IMR-90 (cell line): ENCODE measurements around the gene SRR. TPM values are rescaled to one million over a fixed set of nuclear protein-coding genes. Genes with fewer than 3 reads are reported as not detected.

Experiments
- ATAC-seq: fragments of 200-7000 bp; cut with Tn5 transposase; 2 replicates; pipeline ENCODE4 v1.9.1; 2020; ENCODE audit warnings: low read depth, mild to moderate bottlenecking, moderate library complexity
- BruUV-seq: library from RNA; stranded (reverse); fragments of 400-500 nt; replicated peaks from 2 replicates; lab custom pipeline; 2021; lab: Mats Ljungman, UMichigan
- CTCF ChIA-PET: fragments of 300-600 bp; formaldehyde crosslinking; extraction: SDS; loops from one replicate; lab custom pipeline; 2021; ENCODE audit warnings: antibody characterized with exemption; lab: Yijun Ruan, JAX
- POLR2A ChIA-PET: fragments of 300-600 bp; sonication (Branson Sonifier 250); formaldehyde crosslinking; loops from one replicate; lab custom pipeline; 2022; ENCODE audit warnings: antibody characterized with exemption; ENCODE audit not compliant: unreplicated experiment; lab: Charles Lee
- DNase-seq: peaks from one replicate; pipeline ENCODE4 v3.0.0; 2013
- H2AFZ ChIP-seq: replicated peaks from 2 replicates; pipeline ENCODE3; 2013; ENCODE audit warnings: low read length, mild to moderate bottlenecking; ENCODE audit not compliant: poor library complexity
- H2AK5ac ChIP-seq: 2 replicates; pipeline ENCODE4 v1.6.1; 2013; ENCODE audit warnings: low read depth, low read length, inconsistent platforms
- H2AK9ac ChIP-seq: replicated peaks from 2 replicates; pipeline ENCODE3; 2013; ENCODE audit warnings: mild to moderate bottlenecking, low read depth, low read length, moderate library complexity; ENCODE audit not compliant: poor library complexity
- H2BK120ac ChIP-seq: 2 replicates; pipeline ENCODE4 v1.6.1; 2013; ENCODE audit warnings: low read depth, low read length, inconsistent platforms
- H2BK15ac ChIP-seq: 3 replicates; pipeline ENCODE4 v1.6.1; 2013; ENCODE audit warnings: low read depth, low read length, inconsistent platforms
- H2BK20ac ChIP-seq: 2 replicates; pipeline ENCODE4 v1.6.1; 2013; ENCODE audit warnings: low read depth, mild to moderate bottlenecking, inconsistent platforms, low read length, moderate library complexity
- H2BK5ac ChIP-seq: 2 replicates; pipeline ENCODE4 v1.6.1; 2013; ENCODE audit warnings: mild to moderate bottlenecking, low read depth, low read length, inconsistent platforms; ENCODE audit not compliant: poor library complexity, severe bottlenecking
- H3K14ac ChIP-seq: replicated peaks from 2 replicates; pipeline ENCODE4 v1.6.1; 2013; ENCODE audit warnings: low read depth, low read length, inconsistent platforms
- H3K18ac ChIP-seq: 2 replicates; pipeline ENCODE4 v1.6.1; 2013; ENCODE audit warnings: low read depth, low read length, control low read depth
- H3K23ac ChIP-seq: 2 replicates; pipeline ENCODE4 v1.6.1; 2013; ENCODE audit warnings: low read depth, low read length, inconsistent platforms
- H3K27ac ChIP-seq: 2 replicates; pipeline ENCODE4 v1.5.1; 2013; ENCODE audit warnings: mild to moderate bottlenecking, control low read depth, low read length; ENCODE audit not compliant: insufficient read depth
- H3K27me3 ChIP-seq: 2 replicates; pipeline ENCODE4 v1.6.1; 2013; ENCODE audit warnings: low read length; ENCODE audit not compliant: control insufficient read depth, insufficient read depth
- H3K36me3 ChIP-seq: 2 replicates; pipeline ENCODE4 v1.6.1; 2013; ENCODE audit warnings: low read length, mixed read lengths; ENCODE audit not compliant: control insufficient read depth, insufficient read depth
- H3K4ac ChIP-seq: 2 replicates; pipeline ENCODE4 v1.6.1; 2013; ENCODE audit warnings: low read depth, low read length, inconsistent platforms
- H3K4me1 ChIP-seq: 2 replicates; pipeline ENCODE4 v1.6.1; 2013; ENCODE audit warnings: low read length, mixed read lengths; ENCODE audit not compliant: control insufficient read depth, insufficient read depth
- H3K4me2 ChIP-seq: 2 replicates; pipeline ENCODE4 v1.6.1; 2013; ENCODE audit warnings: low read depth, mild to moderate bottlenecking, control low read depth, low read length, moderate library complexity
- H3K4me3 ChIP-seq: 2 replicates; pipeline ENCODE4 v1.5.1; 2013; ENCODE audit warnings: low read depth, mild to moderate bottlenecking, control low read depth, low read length, moderate library complexity; ENCODE audit not compliant: insufficient read depth
- H3K56ac ChIP-seq: 2 replicates; pipeline ENCODE4 v1.6.1; 2013; ENCODE audit warnings: low read length, inconsistent platforms; ENCODE audit not compliant: insufficient read depth; ENCODE audit errors: extremely low read depth
- H3K79me1 ChIP-seq, 2 experiments: 2 replicates each; pipeline ENCODE4 v1.6.1; 2013; ENCODE audit warnings: low read length in 2 of 2, inconsistent platforms in 1 of 2, low read depth in 1 of 2
- H3K9ac ChIP-seq: 2 replicates; pipeline ENCODE4 v1.6.1; 2013; ENCODE audit warnings: low read depth, low read length, control low read depth
- H3K9me1 ChIP-seq: 2 replicates; pipeline ENCODE4 v1.6.1; 2013; ENCODE audit warnings: low read length, inconsistent platforms; ENCODE audit not compliant: insufficient read depth
- H3K9me3 ChIP-seq: 2 replicates; pipeline ENCODE4 v1.6.1; 2013; ENCODE audit warnings: low read length; ENCODE audit not compliant: control insufficient read depth, insufficient read depth
- H4K20me1 ChIP-seq: 2 replicates; pipeline ENCODE4 v1.6.1; 2013; ENCODE audit warnings: low read length, inconsistent platforms; ENCODE audit not compliant: insufficient read depth
- H4K5ac ChIP-seq: 2 replicates; pipeline ENCODE4 v1.6.1; 2013; ENCODE audit warnings: mild to moderate bottlenecking, low read depth, low read length, control low read depth
- H4K8ac ChIP-seq, 2 experiments: 2 replicates each; pipeline ENCODE4 v1.6.1; 2013; ENCODE audit warnings: low read depth in 2 of 2, low read length in 2 of 2, control low read depth in 1 of 2, inconsistent platforms in 1 of 2
- H4K91ac ChIP-seq: 2 replicates; pipeline ENCODE4 v1.6.1; 2013; ENCODE audit warnings: low read depth, low read length, inconsistent platforms; ENCODE audit not compliant: insufficient read depth
- BHLHE40 ChIP-seq: fragments of 150-350 bp; IDR thresholded peaks from 2 replicates; pipeline ENCODE4 v1.6.1; 2016; ENCODE audit warnings: mild to moderate bottlenecking, low read depth, low read length
- CEBPB ChIP-seq: IDR thresholded peaks from 2 replicates; pipeline ENCODE4 v1.6.1; 2012; ENCODE audit warnings: low read depth, low read length, improper control_type of control experiment
- CHD1 ChIP-seq: IDR thresholded peaks from 2 replicates; pipeline ENCODE4 v1.6.1; 2012; ENCODE audit warnings: low read depth, low read length, improper control_type of control experiment
- MAFK ChIP-seq: IDR thresholded peaks from 2 replicates; pipeline ENCODE4 v1.6.1; 2012; ENCODE audit warnings: low read depth, low read length, improper control_type of control experiment
- MAZ ChIP-seq: IDR thresholded peaks from 2 replicates; pipeline ENCODE4 v1.6.1; 2012; ENCODE audit warnings: low read depth, mild to moderate bottlenecking, low read length, improper control_type of control experiment, moderate library complexity, borderline replicate concordance
- MXI1 ChIP-seq: IDR thresholded peaks from 2 replicates; pipeline ENCODE4 v1.6.1; 2012; ENCODE audit warnings: low read depth, mild to moderate bottlenecking, low read length, moderate library complexity, borderline replicate concordance
- NFE2L2 ChIP-seq: fragments of 150-350 bp; IDR thresholded peaks from 2 replicates; pipeline ENCODE4 v1.6.1; 2016; ENCODE audit warnings: low read depth, mild to moderate bottlenecking, low read length
- POLR2A ChIP-seq: IDR thresholded peaks from 2 replicates; pipeline ENCODE4 v1.6.1; 2012; ENCODE audit warnings: mild to moderate bottlenecking, low read depth, low read length
- RAD21 ChIP-seq: IDR thresholded peaks from 2 replicates; pipeline ENCODE4 v1.6.1; 2012; ENCODE audit warnings: low read length, improper control_type of control experiment
- RCOR1 ChIP-seq: IDR thresholded peaks from 2 replicates; pipeline ENCODE4 v1.6.1; 2012; ENCODE audit warnings: mild to moderate bottlenecking, low read length, improper control_type of control experiment; ENCODE audit not compliant: insufficient replicate concordance
- RFX5 ChIP-seq: IDR thresholded peaks from 2 replicates; pipeline ENCODE4 v1.8.0; 2012; ENCODE audit warnings: low read depth, mild to moderate bottlenecking, low read length, moderate library complexity
- WGBS, 2 experiments: methylation state at CpG; one replicate each; pipeline versions ENCODE4 v1.1.5 to v1.1.7; 2013; ENCODE audit warnings: missing lambda C conversion rate in 2 of 2; ENCODE audit not compliant: insufficient read length in 1 of 2; ENCODE audit errors: extremely low coverage in 2 of 2; 5-methylcytosine and 5-hydroxymethylcytosine counted together
- dilution Hi-C: fragments of 300-500 bp; cut with HindIII; formaldehyde crosslinking; loops from one replicate; pipeline ENCODE4 v1.14.3; 2018; ENCODE audit warnings: low sequenced_read_pairs; ENCODE audit not compliant: unreplicated experiment
- in situ Hi-C: fragments of 300-500 bp; cut with MboI; formaldehyde crosslinking; loops from 3 replicates; pipeline ENCODE4 v1.14.3; 2019; ENCODE audit warnings: low sequenced_read_pairs, inconsistent platforms, mixed read lengths
- intact Hi-C: fragments of 100-400 bp; cut with micrococcal nuclease; formaldehyde crosslinking; loops from 2 replicates; pipeline ENCODE4 v1.10.0; 2022
- polyA plus RNA-seq, 3 experiments: library from polyadenylated mRNA; depleted of rRNA; stranded (reverse); fragments of >200 nt; gene quantifications; 2 replicates each; pipeline ENCODE4 v1.2.3, GENCODE V29; 2012; ENCODE audit warnings: low replicate concordance in 1 of 3
- total RNA-seq: library from RNA; depleted of rRNA; stranded (reverse); fragments of >200 nt; gene quantifications from 2 replicates; pipeline ENCODE4 v1.2.3, GENCODE V29; 2012
- TF ChIP-seq, protein P1 (sequence below): fragments of 150-350 bp; IDR thresholded peaks from 2 replicates; pipeline ENCODE4 v1.6.1; 2016; ENCODE audit warnings: low read depth, mild to moderate bottlenecking, low read length, moderate library complexity, borderline replicate concordance
- TF ChIP-seq, protein P2 (sequence below): conservative IDR thresholded peaks from 2 replicates; pipeline ENCODE4 v1.5.1; 2012; ENCODE audit warnings: mild to moderate bottlenecking, low read depth, low read length, improper control_type of control experiment

The SRR gene
- total and polyA plus RNA-seq, 2 of the 4 experiments (the other 2 are of a cell fraction), result 14.5 to 52.7 TPM

DNA sequence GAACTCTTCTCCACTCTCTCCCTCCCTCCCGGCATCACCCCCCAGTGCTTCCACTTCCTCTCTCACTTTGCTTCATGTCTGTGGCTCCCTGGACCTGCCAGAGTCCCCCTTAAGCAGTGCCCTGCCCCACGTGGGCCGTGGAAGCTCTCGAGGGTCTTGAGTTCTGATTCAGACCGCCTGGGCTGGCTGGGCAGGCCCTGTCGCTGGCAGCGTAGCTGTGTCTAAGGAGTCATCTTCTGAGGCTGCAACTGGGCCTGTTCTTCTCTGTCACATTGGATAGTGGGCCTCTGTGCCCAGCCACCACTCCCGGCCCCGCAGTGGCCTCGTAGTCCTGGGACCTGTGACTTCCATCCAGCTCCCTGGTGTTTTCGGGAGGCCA lies 66.5 kb downstream of the SRR start:
- Histone ChIP-seq H3K4me2 (no peak overlapping the region), H2AK9ac (no peak overlapping the region), H3K4ac (no peak overlapping the region), H3K56ac (no peak overlapping the region), H2BK20ac (no peak overlapping the region), H2AFZ (no peak overlapping the region), H3K36me3 (peaks cover 33% of the 10 kb centered on the region), H3K4me1 (no peaks in the 10 kb centered on the region), H3K27ac (no peak overlapping the region), H2BK15ac (no peak overlapping the region), H3K9ac (no peak overlapping the region), H3K4me3 (no peak overlapping the region), H4K8ac (no peak overlapping the region), H3K9me3 (no peaks in the 10 kb centered on the region), H3K9me1 (no peaks in the 10 kb centered on the region), H4K91ac (no peak overlapping the region), H2AK5ac (no peak overlapping the region), H4K5ac (no peak overlapping the region), H3K18ac (no peak overlapping the region), H4K20me1 (no peaks in the 10 kb centered on the region; the same call in 1 of the 2 replicates), H2BK5ac (no peak overlapping the region), H3K27me3 (no peaks in the 10 kb centered on the region), H3K79me1 (no peaks in the 10 kb centered on the region), H3K23ac (no peak overlapping the region), H2BK120ac (no peak overlapping the region), H3K14ac (no peak overlapping the region)
- ATAC-seq (no peak), DNase-seq (no peak)
- no TSS peak for BruUV-seq
- intact Hi-C loops, result no loop called here
- dilution Hi-C loops, result no loop called here
- CTCF ChIA-PET, result interaction anchor here (1.2 kb wide), 1 partner anchor 13 kb away, joined by 3 read pairs; no protein-coding TSS in a partner anchor
- POLR2A ChIA-PET, result no interaction called here
- in situ Hi-C loops, result no loop called here
- TF ChIP-seq CEBPB (no peak), MXI1 (no peak), RFX5 (no peak), POLR2A (no peak), CHD1 (no peak), NFE2L2 (no peak), BHLHE40 (no peak), RCOR1 (no peak), MAZ (no peak), MAFK (no peak), RAD21 (no peak)
- TF ChIP-seq, protein P1, sequence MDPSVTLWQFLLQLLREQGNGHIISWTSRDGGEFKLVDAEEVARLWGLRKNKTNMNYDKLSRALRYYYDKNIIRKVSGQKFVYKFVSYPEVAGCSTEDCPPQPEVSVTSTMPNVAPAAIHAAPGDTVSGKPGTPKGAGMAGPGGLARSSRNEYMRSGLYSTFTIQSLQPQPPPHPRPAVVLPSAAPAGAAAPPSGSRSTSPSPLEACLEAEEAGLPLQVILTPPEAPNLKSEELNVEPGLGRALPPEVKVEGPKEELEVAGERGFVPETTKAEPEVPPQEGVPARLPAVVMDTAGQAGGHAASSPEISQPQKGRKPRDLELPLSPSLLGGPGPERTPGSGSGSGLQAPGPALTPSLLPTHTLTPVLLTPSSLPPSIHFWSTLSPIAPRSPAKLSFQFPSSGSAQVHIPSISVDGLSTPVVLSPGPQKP, result no peak
- TF ChIP-seq, protein P2, sequence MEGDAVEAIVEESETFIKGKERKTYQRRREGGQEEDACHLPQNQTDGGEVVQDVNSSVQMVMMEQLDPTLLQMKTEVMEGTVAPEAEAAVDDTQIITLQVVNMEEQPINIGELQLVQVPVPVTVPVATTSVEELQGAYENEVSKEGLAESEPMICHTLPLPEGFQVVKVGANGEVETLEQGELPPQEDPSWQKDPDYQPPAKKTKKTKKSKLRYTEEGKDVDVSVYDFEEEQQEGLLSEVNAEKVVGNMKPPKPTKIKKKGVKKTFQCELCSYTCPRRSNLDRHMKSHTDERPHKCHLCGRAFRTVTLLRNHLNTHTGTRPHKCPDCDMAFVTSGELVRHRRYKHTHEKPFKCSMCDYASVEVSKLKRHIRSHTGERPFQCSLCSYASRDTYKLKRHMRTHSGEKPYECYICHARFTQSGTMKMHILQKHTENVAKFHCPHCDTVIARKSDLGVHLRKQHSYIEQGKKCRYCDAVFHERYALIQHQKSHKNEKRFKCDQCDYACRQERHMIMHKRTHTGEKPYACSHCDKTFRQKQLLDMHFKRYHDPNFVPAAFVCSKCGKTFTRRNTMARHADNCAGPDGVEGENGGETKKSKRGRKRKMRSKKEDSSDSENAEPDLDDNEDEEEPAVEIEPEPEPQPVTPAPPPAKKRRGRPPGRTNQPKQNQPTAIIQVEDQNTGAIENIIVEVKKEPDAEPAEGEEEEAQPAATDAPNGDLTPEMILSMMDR, result no peak
- WGBS, 2 experiments, result 83% methylated on average over 5 of the region's 11 CpGs; no CpG with 5 or more reads in 1 of the 2 experiments
